ENCODE data around the gene SLC26A4.

- TF ChIP-seq, protein P1, sequence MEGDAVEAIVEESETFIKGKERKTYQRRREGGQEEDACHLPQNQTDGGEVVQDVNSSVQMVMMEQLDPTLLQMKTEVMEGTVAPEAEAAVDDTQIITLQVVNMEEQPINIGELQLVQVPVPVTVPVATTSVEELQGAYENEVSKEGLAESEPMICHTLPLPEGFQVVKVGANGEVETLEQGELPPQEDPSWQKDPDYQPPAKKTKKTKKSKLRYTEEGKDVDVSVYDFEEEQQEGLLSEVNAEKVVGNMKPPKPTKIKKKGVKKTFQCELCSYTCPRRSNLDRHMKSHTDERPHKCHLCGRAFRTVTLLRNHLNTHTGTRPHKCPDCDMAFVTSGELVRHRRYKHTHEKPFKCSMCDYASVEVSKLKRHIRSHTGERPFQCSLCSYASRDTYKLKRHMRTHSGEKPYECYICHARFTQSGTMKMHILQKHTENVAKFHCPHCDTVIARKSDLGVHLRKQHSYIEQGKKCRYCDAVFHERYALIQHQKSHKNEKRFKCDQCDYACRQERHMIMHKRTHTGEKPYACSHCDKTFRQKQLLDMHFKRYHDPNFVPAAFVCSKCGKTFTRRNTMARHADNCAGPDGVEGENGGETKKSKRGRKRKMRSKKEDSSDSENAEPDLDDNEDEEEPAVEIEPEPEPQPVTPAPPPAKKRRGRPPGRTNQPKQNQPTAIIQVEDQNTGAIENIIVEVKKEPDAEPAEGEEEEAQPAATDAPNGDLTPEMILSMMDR (conservative IDR thresholded peaks at IDR 0.05 in 1 of 2, IDR thresholded peaks at IDR 0.05 in 1 of 2; ENCODE audit: extremely low read depth in 1 of 2, insufficient read depth in 1 of 2, low read depth in 1 of 2, low read length in 2 of 2): no peak
- no peak for TF ChIP-seq EZH2 (IDR thresholded peaks at IDR 0.05; ENCODE audit: borderline replicate concordance, low read length)
Measured at GRCh38 chr7:107659666-107660065, 962 bp upstream of the SLC26A4 start.

Data from mammary epithelial cell (primary cell).